Iris pigment epithelial cell (primary cell): ENCODE measurements around the gene REG3A.

Experiments used
- DNase-seq: peaks from one replicate; pipeline ENCODE4 v3.0.0-alpha.2; 2011; ENCODE audit warnings: low read depth

The REG3A gene

GRCh38 chr2:79120194-79120713 is 39.3 kb downstream of the REG3A start, which contains the start of gene REG1A:
Gene REG1A, plus strand, starts transcription at chr2:79120488. Its CDS starts 374 bp downstream, at chr2:79120862.
- DNase-seq, result no peak

- DNase-seq, result no peak
Measured at GRCh38 chr2:79116997-79117928, 42.3 kb downstream of the REG3A start.

- DNase-seq, result no peak
Measured at GRCh38 chr2:79114797-79115494, 44.6 kb downstream of the REG3A start.

GRCh38 chr2:79112269-79112668 is 47.3 kb downstream of the REG3A start:
- DNase-seq, result no peak
